HFFc6 (cell line): ENCODE results near the gene MYO1H. TPM values are rescaled to one million over a fixed set of nuclear protein-coding genes. Genes with fewer than 3 reads are reported as not detected.

Experiments used
- DNase-seq: peaks from one replicate; pipeline ENCODE4 v3.0.0-alpha.2; 2018
- H3K27ac Mint-ChIP-seq: 2 replicates; pipeline ENCODE4 v1.8.0; 2020; ENCODE audit warnings: mild to moderate bottlenecking, mixed read lengths
- H3K27me3 Mint-ChIP-seq: 2 replicates; pipeline ENCODE4 v1.8.0; 2021; ENCODE audit warnings: mild to moderate bottlenecking, moderate library complexity, mixed read lengths; ENCODE audit not compliant: insufficient read depth
- H3K36me3 Mint-ChIP-seq: 2 replicates; pipeline ENCODE4 v1.8.0; 2021; ENCODE audit warnings: low read depth, mixed read lengths
- H3K4me1 Mint-ChIP-seq: 2 replicates; pipeline ENCODE4 v1.8.0; 2020; ENCODE audit warnings: low read depth, mixed read lengths
- H3K4me3 Mint-ChIP-seq: 2 replicates; pipeline ENCODE4 v1.8.0; 2020; ENCODE audit warnings: mild to moderate bottlenecking, moderate library complexity, mixed read lengths
- H3K9me3 Mint-ChIP-seq: 2 replicates; pipeline ENCODE4 v1.8.0; 2020; ENCODE audit warnings: mild to moderate bottlenecking, mixed read lengths
- total RNA-seq, 6 experiments: library from RNA; stranded (reverse); fragmentation: NEBNext Ultra II Directional; extraction: Animal tissue kit (Norgen Biotek cat#: 25700); gene quantifications; 2 replicates in 1 of 6; 3 replicates in 5 of 6; pipeline ENCODE4 v1.2.3, GENCODE V29; 2021
- TF ChIP-seq, protein P1 (sequence below): fragments of 200-600 bp; sonication (generic); IDR thresholded peaks from 2 replicates; pipeline ENCODE4 v1.5.0; 2021; ENCODE audit warnings: antibody characterized with exemption, mild to moderate bottlenecking

MYO1H gene
- total RNA-seq, 6 experiments from 2014 or later: not detected

DNA sequence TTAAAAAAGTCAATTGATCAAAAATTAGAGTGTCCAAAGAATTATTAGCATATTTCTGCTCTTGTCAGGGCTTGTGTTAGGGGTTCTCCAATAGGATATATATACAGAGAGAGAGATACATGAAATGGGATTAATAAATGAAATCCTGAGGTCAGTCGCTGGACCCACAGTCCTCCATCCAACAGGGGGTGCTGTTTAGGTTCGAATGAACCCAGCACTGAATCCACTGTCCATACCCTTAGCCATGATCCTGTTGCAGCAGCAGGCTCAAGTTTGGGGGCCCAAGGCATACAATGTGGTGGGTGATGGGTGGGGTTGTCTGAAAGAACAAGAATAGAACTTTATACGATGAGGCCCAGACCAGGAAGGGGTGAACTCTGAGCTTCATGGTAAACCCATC, 780 bp upstream of the MYO1H start:
- Mint-ChIP-seq H3K4me1 (no peaks in the 10 kb centered on the region), H3K36me3 (no peaks in the 10 kb centered on the region), H3K4me3 (no peak overlapping the region), H3K9me3 (no peaks in the 10 kb centered on the region), H3K27me3 (peaks cover 3% of the 10 kb centered on the region; the same call in 1 of the 2 replicates), H3K27ac (no peak overlapping the region)
- TF ChIP-seq, protein P1, sequence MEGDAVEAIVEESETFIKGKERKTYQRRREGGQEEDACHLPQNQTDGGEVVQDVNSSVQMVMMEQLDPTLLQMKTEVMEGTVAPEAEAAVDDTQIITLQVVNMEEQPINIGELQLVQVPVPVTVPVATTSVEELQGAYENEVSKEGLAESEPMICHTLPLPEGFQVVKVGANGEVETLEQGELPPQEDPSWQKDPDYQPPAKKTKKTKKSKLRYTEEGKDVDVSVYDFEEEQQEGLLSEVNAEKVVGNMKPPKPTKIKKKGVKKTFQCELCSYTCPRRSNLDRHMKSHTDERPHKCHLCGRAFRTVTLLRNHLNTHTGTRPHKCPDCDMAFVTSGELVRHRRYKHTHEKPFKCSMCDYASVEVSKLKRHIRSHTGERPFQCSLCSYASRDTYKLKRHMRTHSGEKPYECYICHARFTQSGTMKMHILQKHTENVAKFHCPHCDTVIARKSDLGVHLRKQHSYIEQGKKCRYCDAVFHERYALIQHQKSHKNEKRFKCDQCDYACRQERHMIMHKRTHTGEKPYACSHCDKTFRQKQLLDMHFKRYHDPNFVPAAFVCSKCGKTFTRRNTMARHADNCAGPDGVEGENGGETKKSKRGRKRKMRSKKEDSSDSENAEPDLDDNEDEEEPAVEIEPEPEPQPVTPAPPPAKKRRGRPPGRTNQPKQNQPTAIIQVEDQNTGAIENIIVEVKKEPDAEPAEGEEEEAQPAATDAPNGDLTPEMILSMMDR: peak; percentile 24; the same call in 1 of the 2 replicates
- DNase-seq: no peak

GRCh38 chr12:109352184-109352583, 4.5 kb downstream of the MYO1H start:
- no peaks in the 10 kb centered on the region for H3K4me1 Mint-ChIP-seq
- H3K9me3 Mint-ChIP-seq: no peaks in the 10 kb centered on the region
- no peak overlapping the region for H3K4me3 Mint-ChIP-seq
- TF ChIP-seq, protein P1: no peak
- H3K36me3 Mint-ChIP-seq: no peaks in the 10 kb centered on the region
- H3K27me3 Mint-ChIP-seq: peaks cover 9% of the 10 kb centered on the region
- no peak for DNase-seq
- no peak overlapping the region for H3K27ac Mint-ChIP-seq

DNA sequence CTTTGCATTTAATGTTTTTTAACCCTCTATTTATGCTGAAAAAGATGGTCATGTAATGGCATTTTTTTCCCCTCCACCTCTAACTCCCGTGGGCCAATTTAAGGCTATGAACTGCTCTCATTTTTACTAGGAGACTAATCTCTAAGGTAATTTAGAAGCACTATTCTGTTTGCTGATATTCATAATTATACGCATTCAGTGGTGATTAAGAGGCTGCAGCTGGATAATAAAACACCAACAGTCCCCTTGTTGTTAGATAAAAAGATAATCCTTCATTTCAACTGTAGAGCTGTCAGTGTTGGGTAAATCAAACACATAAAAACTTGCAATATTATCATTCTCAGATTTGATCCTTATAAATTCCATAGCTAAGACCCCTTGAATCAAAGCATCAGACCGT, 8.9 kb downstream of the MYO1H start:
- Mint-ChIP-seq H3K4me3 (no peak overlapping the region), H3K27me3 (peaks cover 12% of the 10 kb centered on the region)

GRCh38 chr12:109357032-109357431, 9.3 kb downstream of the MYO1H start:
- H3K27ac Mint-ChIP-seq: no peak overlapping the region
- H3K4me3 Mint-ChIP-seq: no peak overlapping the region
- no peaks in the 10 kb centered on the region for H3K4me1 Mint-ChIP-seq
- TF ChIP-seq, protein P1: no peak
- no peak for DNase-seq
- no peaks in the 10 kb centered on the region for H3K36me3 Mint-ChIP-seq
- peaks cover 12% of the 10 kb centered on the region for H3K27me3 Mint-ChIP-seq
- H3K9me3 Mint-ChIP-seq: no peaks in the 10 kb centered on the region

More for the DNA sequence above, 8.9 kb downstream of the MYO1H start:
- Mint-ChIP-seq H3K4me1 (no peaks in the 10 kb centered on the region), H3K9me3 (no peaks in the 10 kb centered on the region), H3K36me3 (no peaks in the 10 kb centered on the region), H3K27ac (no peak overlapping the region)
- DNase-seq: no peak
- TF ChIP-seq, protein P1: no peak

GRCh38 chr12:109358154-109358869, 10.6 kb downstream of the MYO1H start:
- no peak for DNase-seq
- Mint-ChIP-seq H3K27ac (no peak overlapping the region), H3K36me3 (no peaks in the 10 kb centered on the region), H3K9me3 (no peaks in the 10 kb centered on the region), H3K4me1 (no peaks in the 10 kb centered on the region), H3K27me3 (peaks cover 16% of the 10 kb centered on the region), H3K4me3 (no peak overlapping the region; the same call in 1 of the 2 replicates)
- TF ChIP-seq, protein P1: no peak
